GM13977 (cell line): ENCODE results near the gene IKBKG.

Source experiments
- DNase-seq: peaks from one replicate; pipeline ENCODE4 v3.0.0; 2012; ENCODE audit warnings: low spot score
- CTCF ChIP-seq: IDR thresholded peaks from 2 replicates; pipeline ENCODE4 v1.5.1; 2012; ENCODE audit warnings: mild to moderate bottlenecking, control low read depth; ENCODE audit not compliant: insufficient read depth; ENCODE audit errors: extremely low read depth, missing control alignments
- in situ Hi-C: fragments of 300-500 bp; cut with MboI; formaldehyde crosslinking; loops from one replicate; pipeline ENCODE4 v1.12.0; 2022; ENCODE audit warnings: low sequenced_read_pairs, low pct_unique_long_range_greater_than_20kb, mixed read lengths, inconsistent platforms; ENCODE audit not compliant: unreplicated experiment

IKBKG gene

GRCh38 chrX:154515090-154515965, 32.1 kb upstream of the IKBKG start:
- TF ChIP-seq CTCF = no peak
- in situ Hi-C loops = no loop called here
- peak; percentile 16 for DNase-seq

DNA sequence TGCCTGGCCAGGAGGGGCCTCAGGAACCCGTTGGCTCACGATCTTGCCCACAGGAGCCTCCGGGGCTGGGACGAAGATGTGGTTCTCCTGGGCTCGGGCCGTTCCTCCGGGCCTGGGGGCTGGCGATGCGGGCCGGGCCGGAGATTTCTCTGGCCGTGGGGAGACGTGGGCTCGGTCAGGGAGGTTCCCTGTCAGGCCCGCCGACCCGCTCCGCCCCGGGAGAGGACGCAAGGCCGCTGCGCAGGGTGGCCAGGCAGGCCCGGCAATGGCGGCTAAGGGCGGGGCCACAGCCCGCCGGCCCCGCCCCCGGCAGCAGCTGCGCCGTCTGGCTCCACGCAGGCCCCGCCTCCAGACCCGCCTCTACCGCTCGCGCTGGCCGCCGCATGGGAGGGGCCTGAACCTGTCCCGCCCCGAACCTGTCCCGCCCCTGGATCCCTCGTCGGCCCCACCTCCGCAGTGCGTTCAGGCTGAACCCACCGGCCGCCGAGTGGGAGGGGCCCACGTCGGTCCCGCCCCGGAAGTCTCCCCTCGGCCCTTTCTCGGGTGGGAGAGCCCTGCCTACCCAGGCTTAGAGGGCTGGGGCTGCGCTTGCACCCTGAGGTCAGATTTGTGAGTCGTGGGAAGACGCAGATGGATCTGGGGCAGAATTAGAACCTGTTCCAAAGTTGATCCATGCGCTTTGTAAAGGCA, 31.3 kb upstream of the IKBKG start, which contains the start of gene FAM3A:
Gene FAM3A (minus strand): TSS at position 267 of the 690 bp plus-strand sequence. CDS start 460 bp downstream, outside the sequence.
- peak; percentile 91 for DNase-seq
- no peak for TF ChIP-seq CTCF
- in situ Hi-C loops = no loop called here

DNA sequence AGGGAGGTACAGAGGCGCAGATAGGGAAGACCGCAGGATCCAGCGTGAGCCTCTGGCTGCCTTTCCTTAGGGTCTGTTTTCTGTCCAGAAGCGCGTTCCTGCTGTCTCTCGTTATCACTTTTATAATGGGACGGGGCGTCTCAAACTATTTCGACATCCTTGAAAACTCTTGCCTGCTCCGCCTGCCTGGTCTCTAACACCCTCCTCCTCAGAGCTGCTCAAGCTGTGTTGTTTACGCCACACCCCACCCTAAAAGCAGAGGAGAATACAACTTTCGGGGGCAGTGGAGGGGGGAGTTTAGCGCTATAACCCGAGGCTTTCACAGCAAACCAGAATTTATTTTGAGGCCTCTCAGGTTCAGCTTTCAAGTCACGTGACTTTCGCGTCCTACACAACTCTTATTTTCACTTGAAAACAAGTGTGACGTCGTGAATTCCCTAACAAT, 30.7 kb upstream of the IKBKG start:
- in situ Hi-C loops = no loop called here
- no peak for DNase-seq

GRCh38 chrX:154517101-154517781, 30.2 kb upstream of the IKBKG start:
- TF ChIP-seq CTCF = no peak
- in situ Hi-C loops = no loop called here
- no peak for DNase-seq

More for the DNA sequence above, 30.7 kb upstream of the IKBKG start:
- no peak for TF ChIP-seq CTCF

GRCh38 chrX:154519389-154519788, 28.0 kb upstream of the IKBKG start:
- no peak for DNase-seq
- in situ Hi-C loops = no loop called here
- no peak for TF ChIP-seq CTCF

DNA sequence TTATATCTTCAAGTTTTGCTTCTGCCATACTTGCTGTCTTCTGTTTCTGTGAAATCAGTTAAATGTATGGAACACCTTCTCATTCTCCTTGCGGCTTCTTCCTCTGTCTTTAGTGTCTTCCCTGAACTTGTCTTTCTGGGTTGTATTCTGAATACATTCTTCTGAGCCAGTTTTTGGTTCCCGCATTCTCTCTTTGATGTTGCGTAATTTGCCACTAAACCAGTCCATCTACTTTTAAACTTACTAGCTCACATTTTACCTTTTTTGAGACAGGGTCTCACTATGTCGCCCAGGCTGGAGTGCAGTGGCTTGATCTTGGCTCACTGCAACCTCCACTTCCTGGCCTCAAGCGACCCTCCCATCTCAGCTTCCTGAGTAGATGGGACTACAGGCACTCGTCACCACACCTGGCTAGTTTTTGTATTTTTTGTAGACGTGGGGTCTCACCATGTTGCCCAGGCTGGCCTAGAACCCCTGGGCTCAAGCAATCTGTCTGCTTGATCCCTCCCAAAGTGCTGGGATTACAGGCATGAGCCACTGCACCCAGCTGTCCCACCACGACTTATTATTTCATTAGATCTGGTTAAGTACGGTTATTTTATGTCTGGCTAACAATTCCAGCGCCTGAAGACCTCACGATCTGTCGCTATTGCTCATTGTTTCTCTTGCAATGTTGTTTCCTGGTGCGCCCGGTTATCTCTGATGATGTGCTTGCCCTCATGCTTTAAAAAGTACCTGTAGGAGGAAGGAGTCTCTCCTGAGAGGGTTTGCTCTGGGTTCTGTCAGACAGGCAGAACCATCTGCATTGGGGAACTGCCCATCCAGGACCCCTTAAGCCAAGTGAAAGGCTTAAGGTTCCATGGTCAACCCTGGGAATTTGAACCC, 21.6 kb upstream of the IKBKG start:
- no peak for DNase-seq
- no peak for TF ChIP-seq CTCF
- in situ Hi-C loops = no loop called here
